Ureter (tissue), 1 donor: ENCODE results near the gene RNF133. TPM values are rescaled to one million over a fixed set of nuclear protein-coding genes. Genes with fewer than 3 reads are reported as not detected.
"Not testable (repeated sequence)": the region's sequence is repeated elsewhere in the genome, so short reads cannot be mapped to it uniquely, and the experiment has no call there.

Experiments
- DNase-seq: peaks from one replicate; pipeline ENCODE4 v3.0.0-alpha.2; 2020; ENCODE audit warnings: low spot score
- total RNA-seq: library from RNA; stranded (reverse); gene quantifications from one replicate; pipeline ENCODE4 v1.2.4, GENCODE V29; 2023
- donor health status: DM: yes; HTN: yes; CAD: no.

The RNF133 gene
- total RNA-seq, 1 donor from 2014 or later: 2.4 TPM

- no peak for DNase-seq
These were observed 9.4 kb downstream of the RNF133 start for GRCh38 chr7:122689346-122690109.

DNA sequence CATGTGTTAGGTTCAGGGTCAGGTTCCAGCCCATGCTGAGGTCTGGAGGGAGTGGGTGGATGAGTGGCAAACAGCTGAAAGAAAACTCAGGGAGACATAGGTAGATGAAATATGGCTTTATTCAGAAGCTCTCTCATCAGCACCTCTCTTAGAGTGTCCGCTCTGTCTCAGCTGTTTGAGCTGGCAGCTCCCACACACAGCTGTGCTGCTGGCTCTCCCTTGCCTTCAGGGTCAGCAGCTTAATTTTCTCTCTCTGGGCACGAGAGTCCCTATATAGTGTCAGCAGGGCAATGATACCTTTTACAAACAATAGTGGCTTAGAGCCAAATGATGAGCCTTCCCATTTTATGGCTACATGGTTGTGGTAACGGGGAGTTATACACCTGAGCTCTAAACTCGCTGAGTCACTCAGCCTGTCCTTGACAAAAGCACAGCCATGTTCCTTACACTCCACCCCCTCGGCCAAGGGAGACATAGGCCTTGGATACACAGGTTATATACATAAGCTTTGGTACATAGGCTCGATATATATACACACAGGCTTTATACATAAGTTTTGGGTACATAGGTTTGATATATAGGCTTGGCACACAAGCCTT is 10.4 kb downstream of the RNF133 start:
- DNase-seq: no peak

GRCh38 chr7:122686360-122686878 is 12.5 kb downstream of the RNF133 start:
- no peak for DNase-seq

DNA sequence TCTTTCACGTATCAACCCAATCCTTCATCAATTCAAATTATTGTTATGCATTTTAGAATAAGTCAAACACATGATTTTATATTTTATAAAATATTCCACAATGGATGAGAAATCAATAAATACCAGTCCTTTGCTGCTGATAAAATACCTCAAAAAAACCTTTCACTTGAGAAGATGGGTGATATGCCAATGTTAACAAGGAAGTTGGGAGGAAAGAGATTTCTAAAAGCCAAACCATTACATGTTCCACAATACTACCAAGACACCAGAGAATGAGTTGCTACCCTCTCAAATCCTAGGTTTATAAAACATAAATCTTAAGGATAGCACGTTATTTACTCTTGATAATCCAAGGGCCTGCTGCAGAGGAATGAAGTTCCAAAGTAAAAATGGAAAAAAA is 14.4 kb downstream of the RNF133 start:
- no peak for DNase-seq

GRCh38 chr7:122682815-122683550 is 15.9 kb downstream of the RNF133 start:
- no peak for DNase-seq

DNA sequence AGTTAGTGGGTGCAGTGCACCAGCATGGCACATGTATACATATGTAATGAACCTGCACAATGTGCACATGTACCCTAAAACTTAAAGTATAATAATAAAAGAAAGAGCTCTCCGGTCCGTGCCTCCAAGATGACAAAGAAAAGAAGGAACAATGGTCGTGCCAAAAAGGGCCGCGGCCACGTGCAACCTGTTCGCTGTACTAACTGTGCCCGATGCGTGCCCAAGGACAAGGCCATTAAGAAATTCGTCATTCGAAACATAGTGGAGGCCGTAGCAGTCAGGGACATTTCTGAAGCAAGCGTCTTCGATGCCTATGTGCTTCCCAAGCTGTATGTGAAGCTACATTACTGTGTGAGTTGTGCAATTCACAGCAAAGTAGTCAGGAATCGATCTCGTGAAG is 17.7 kb downstream of the RNF133 start:
- DNase-seq: not testable (repeated sequence)

- DNase-seq: no peak
These were observed 19.1 kb downstream of the RNF133 start for GRCh38 chr7:122679813-122680212.

- DNase-seq: not testable (repeated sequence)
These were observed 19.6 kb downstream of the RNF133 start for GRCh38 chr7:122679269-122679709.

- DNase-seq: no peak
These were observed 21.8 kb downstream of the RNF133 start for GRCh38 chr7:122677149-122677548.

- DNase-seq: no peak
These were observed 22.5 kb downstream of the RNF133 start for GRCh38 chr7:122676466-122676865.

GRCh38 chr7:122675621-122676020 is 23.3 kb downstream of the RNF133 start:
- DNase-seq: no peak

DNA sequence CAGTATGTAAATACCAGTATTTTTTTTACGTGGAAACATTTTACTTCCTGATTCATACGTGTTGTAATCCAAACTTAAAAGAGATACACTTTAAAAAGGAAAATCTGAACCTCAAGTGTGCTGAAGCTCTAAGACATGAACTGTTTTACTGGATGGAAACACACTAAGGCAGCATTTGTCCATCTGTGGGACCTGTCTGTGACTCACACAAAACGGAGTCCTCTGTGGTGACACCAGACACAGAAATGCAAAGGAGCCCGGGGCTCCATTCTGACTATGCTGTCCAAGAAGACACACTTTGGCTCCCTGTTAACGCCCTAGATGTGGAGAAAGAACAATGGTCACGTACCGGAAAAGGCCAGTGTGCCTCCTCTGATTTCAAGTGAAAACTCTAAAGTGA is 23.9 kb downstream of the RNF133 start:
- DNase-seq: no peak

DNA sequence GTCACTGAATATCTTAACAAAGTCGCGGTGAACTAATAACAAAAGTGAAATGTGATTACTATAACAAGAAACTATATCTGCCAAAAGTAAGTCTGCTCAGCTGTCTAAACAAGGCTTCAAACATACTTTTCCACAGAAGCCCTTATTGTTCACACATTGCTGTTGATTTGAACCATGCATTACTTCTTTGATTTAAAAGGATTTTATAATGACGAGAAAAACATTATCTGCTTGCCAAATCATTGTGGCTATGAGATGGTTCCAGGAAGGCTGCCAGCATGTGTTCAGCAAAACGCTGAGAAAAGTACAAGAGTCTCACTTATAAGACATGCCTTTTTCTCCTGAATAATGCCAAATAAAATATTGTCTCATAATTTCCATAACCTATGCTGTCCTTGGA is 24.4 kb downstream of the RNF133 start:
- no peak for DNase-seq

- DNase-seq: no peak
These were observed 25.0 kb downstream of the RNF133 start for GRCh38 chr7:122673951-122674350.

- DNase-seq: no peak
These were observed 26.4 kb downstream of the RNF133 start for GRCh38 chr7:122672536-122672935.

DNA sequence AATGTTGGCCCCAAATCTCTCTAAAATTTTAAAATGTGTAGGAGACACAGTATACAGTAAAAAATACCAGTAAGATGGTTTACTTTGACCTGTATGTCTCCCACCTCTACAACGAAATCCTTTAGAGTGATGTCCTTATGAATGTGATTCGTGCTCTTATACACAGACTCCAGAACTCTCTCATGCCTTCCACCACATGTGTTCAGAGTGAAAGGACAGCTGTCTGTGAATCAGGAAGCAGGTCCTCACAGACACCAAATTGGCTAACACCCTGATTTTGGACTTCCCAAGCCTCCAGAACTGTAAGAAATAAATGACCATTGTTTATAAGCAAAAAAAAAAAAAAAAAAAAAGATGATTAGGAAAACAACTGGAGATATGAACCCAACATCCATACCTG is 35.2 kb downstream of the RNF133 start:
- no peak for DNase-seq

DNA sequence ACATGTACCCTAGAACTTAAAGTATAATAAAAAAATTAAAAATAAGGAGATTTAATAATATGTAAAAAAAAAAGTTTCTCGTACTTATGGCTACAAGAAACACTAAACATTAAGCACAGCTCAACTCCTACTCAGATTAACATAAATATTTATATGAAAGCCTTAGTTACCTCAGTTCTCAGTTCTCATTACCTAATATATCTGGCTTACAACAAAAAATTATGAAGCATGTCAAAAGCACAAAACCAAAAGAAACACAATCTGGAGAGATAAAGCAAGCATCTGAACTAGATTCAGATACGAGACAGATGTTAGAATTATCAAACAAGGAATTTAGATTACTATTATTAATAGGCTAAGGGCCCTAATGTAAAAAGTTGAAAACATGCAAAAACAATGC is 40.1 kb downstream of the RNF133 start:
- no peak for DNase-seq

GRCh38 chr7:122653685-122654084 is 45.2 kb downstream of the RNF133 start:
- no peak for DNase-seq

GRCh38 chr7:122652876-122653275 is 46.0 kb downstream of the RNF133 start:
- no peak for DNase-seq

DNA sequence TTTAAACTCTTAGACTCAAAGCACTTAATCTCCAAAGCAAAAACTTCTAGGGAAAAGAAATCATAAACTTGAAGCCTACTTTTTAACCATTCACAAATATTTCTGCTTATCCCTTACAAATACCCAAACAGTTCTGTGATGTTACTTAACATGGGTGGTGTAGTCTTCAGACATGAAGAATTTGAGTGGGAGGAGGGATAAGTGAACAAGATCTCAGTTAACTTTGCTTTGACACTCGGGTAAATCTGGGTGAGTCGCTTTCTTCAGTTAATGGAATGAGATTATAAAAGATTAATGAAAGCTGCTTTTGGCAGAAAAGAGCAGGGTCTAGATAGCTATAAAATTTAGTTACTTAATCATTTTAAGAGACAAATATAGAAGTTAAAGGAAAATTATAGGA is 47.5 kb downstream of the RNF133 start:
- no peak for DNase-seq
